Skeletal muscle tissue (tissue), 4 donors: ENCODE measurements around the gene NACC2. TPM values are rescaled to one million over a fixed set of nuclear protein-coding genes. Genes with fewer than 3 reads are reported as not detected.
"Not testable (repeated sequence)": the region's sequence is repeated elsewhere in the genome, so short reads cannot be mapped to it uniquely, and the experiment has no call there.

Experiments
- H3K27ac ChIP-seq: one replicate; pipeline ENCODE4 v1.7.0; 2013; ENCODE audit warnings: mild to moderate bottlenecking, low read depth, low read length, inconsistent platforms
- H3K27me3 ChIP-seq, 3 donors: one replicate each; pipeline ENCODE4 v1.7.0; 2013; ENCODE audit warnings: low read length in 3 of 3; ENCODE audit not compliant: control insufficient read depth in 3 of 3, insufficient read depth in 3 of 3
- H3K36me3 ChIP-seq, 3 donors: one replicate each; pipeline ENCODE4 v1.7.0; 2013; ENCODE audit warnings: low read length in 3 of 3; ENCODE audit not compliant: control insufficient read depth in 3 of 3, insufficient read depth in 3 of 3
- H3K4me1 ChIP-seq, 3 donors: one replicate each; pipeline ENCODE4 v1.7.0; 2013; ENCODE audit warnings: low read length in 3 of 3, mild to moderate bottlenecking in 3 of 3; ENCODE audit not compliant: control insufficient read depth in 3 of 3, insufficient read depth in 3 of 3
- H3K4me3 ChIP-seq, 3 donors: one replicate each; pipeline ENCODE4 v1.7.0; 2013; ENCODE audit warnings: low read length in 3 of 3
- H3K9ac ChIP-seq, 3 donors: one replicate each; pipeline ENCODE4 v1.7.0; 2013; ENCODE audit warnings: low read length in 3 of 3, mild to moderate bottlenecking in 3 of 3, moderate library complexity in 2 of 3, low read depth in 1 of 3
- H3K9me3 ChIP-seq, 3 donors: one replicate each; pipeline ENCODE4 v1.7.0; 2013; ENCODE audit warnings: low read length in 3 of 3; ENCODE audit not compliant: control insufficient read depth in 3 of 3
- total RNA-seq: library from RNA; depleted of rRNA; stranded (reverse); fragments of >200 nt; gene quantifications from one replicate; pipeline ENCODE4 v1.2.3, GENCODE V29; 2014
- donor health status: Osteomylitis.

NACC2 gene
- total RNA-seq, 1 donor from 2014 or later = 7.3 TPM

GRCh38 chr9:136104488-136104800, 9.4 kb upstream of the NACC2 start:
- peaks cover 32 to 60% (median 45%) of the 10 kb centered on the region in 3 donors for H3K4me1 ChIP-seq
- no peak overlapping the region for H3K27ac ChIP-seq
- H3K4me3 ChIP-seq = no peak overlapping the region
- H3K27me3 ChIP-seq = peaks cover 0 to 21% (median 8%) of the 10 kb centered on the region in 3 donors
- H3K9ac ChIP-seq = peak overlapping the region in 1 of 3 donors; percentile 23
- no peaks in the 10 kb centered on the region for H3K36me3 ChIP-seq
- H3K9me3 ChIP-seq = no peaks in the 10 kb centered on the region

DNA sequence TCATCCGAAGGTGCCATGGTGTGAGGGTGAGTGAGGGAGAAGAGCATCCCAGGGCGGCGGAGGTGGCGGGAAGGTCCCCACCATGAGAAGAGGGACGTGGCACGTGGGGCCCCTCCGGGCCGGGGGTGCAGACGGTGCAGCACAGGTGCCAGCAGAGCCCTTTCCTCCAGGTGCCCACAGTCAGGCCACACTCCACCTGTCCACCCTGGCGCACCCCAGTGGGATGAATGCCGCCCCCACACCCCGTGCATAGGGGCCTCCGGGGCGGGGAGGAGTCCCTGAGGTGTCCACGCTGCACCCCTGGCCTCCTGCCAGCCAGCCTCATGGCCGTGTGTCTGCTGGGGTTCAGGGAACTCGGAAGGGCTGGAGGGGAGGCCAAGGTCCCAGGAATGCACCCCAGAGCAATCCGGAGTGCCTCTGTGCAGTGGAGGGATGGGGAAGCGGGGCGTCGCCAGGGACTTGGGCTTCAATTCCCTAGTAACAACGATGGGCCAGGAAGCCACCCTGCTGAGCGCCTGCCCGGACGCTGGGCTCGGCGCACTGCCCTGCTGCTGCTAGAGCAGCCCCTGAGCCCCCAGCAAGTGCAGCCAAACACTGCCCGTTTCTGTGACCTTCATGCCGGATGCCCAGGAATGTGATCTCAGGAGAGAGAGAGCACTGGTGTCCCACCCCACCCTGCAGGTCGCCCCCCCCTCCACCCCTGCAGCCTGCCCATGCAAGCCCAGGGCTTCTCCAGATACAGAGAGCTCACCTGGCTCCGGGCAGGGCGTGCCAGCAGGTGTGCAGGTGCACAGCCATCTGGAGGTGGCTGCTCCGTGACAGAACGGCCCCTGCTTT, 8.8 kb upstream of the NACC2 start:
- Histone ChIP-seq H3K27me3 (peaks cover 0 to 21% (median 10%) of the 10 kb centered on the region in 3 donors), H3K9ac (no peak overlapping the region), H3K4me1 (peaks cover 27 to 57% (median 40%) of the 10 kb centered on the region in 3 donors), H3K4me3 (no peak overlapping the region), H3K27ac (no peak overlapping the region), H3K9me3 (no peaks in the 10 kb centered on the region), H3K36me3 (no peaks in the 10 kb centered on the region)

DNA sequence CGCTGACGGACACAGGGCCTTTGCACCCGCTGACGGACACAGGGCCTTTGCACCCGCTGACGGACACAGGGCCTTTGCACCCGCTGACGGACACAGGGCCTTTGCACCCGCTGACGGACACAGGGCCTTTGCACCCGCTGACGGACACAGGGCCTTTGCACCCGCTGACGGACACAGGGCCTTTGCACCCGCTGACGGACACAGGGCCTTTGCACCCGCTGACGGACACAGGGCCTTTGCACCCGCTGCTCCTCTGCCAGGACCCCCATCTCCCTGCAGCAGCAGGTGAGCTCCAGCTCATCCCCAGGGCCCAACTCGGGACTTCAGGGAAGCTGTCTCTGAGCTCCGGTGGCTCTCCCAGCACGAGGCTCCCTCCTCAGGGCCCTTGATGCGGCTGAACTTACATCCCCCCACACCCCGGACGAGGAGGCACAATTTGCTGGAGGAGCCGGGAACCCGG, 6.6 kb upstream of the NACC2 start:
- Histone ChIP-seq H3K4me1 (peaks cover 25 to 41% (median 26%) of the 10 kb centered on the region in 3 donors), H3K27me3 (peaks cover 0 to 21% (median 16%) of the 10 kb centered on the region in 3 donors)
- not testable (repeated sequence) for H3K9me3 ChIP-seq, H3K36me3 ChIP-seq, H3K9ac ChIP-seq, H3K27ac ChIP-seq, H3K4me3 ChIP-seq

DNA sequence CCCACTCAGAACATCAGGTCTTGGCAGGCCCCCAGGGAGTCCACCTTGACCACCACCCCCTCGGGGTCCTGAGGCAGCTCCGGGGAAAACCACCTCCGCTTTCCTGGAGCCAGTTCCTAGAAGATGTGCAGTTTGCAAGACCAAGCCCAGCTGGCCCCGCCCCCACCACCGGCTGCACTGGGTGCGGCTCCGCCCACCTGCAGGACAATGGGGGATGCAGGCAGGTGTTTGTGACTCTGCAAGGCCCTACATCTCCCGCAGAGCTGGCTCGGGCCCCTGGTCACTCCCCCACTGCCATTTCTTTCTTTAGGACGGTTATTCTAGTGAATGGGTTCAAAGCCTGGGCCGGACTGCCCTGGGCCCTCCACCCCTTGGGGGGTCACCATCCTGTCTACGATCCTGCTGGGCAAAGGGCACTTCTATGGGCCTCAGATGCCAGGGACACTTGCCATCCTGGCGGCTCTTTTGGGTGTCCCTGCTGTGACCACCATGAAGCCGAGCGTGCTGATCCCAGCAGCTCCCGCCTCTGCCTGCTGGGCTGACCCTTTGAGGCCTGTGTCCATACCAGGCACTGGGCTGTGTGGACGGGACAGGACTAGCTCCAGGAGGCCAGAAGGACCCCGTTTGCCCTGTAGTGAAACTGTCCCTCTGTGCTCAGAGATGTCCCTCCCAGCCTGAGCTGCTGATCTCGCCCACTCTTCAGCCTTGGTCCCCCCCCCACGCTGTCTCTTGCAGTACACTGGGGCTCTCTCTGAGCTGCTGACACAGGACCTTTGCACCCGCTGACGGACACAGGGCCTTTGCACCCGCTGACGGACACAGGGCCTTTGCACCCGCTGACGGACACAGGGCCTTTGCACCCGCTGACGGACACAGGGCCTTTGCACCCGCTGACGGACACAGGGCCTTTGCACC, 5.9 kb upstream of the NACC2 start:
- Histone ChIP-seq H3K27ac (no peak overlapping the region), H3K4me1 (peaks cover 25 to 39% (median 26%) of the 10 kb centered on the region in 3 donors), H3K4me3 (no peak overlapping the region), H3K9me3 (no peaks in the 10 kb centered on the region), H3K27me3 (peaks cover 0 to 21% (median 16%) of the 10 kb centered on the region in 3 donors), H3K9ac (no peak overlapping the region), H3K36me3 (no peaks in the 10 kb centered on the region)

- peaks cover 0 to 19% (median 16%) of the 10 kb centered on the region in 3 donors for H3K27me3 ChIP-seq
- H3K9ac ChIP-seq = no peak overlapping the region
- no peak overlapping the region for H3K27ac ChIP-seq
Measured at GRCh38 chr9:136099542-136099941, 4.5 kb upstream of the NACC2 start.

GRCh38 chr9:136098844-136099243, 3.8 kb upstream of the NACC2 start:
- no peak overlapping the region for H3K9ac ChIP-seq
- no peak overlapping the region for H3K4me3 ChIP-seq
- H3K4me1 ChIP-seq = peaks cover 14 to 25% (median 14%) of the 10 kb centered on the region in 3 donors
- no peaks in the 10 kb centered on the region for H3K9me3 ChIP-seq
- H3K36me3 ChIP-seq = no peaks in the 10 kb centered on the region
- peaks cover 0 to 16% (median 14%) of the 10 kb centered on the region in 3 donors for H3K27me3 ChIP-seq
- no peak overlapping the region for H3K27ac ChIP-seq

More at GRCh38 chr9:136099542-136099941, 4.5 kb upstream of the NACC2 start:
- Histone ChIP-seq H3K4me3 (no peak overlapping the region), H3K4me1 (peaks cover 14 to 29% (median 16%) of the 10 kb centered on the region in 3 donors), H3K36me3 (no peaks in the 10 kb centered on the region), H3K9me3 (no peaks in the 10 kb centered on the region)

DNA sequence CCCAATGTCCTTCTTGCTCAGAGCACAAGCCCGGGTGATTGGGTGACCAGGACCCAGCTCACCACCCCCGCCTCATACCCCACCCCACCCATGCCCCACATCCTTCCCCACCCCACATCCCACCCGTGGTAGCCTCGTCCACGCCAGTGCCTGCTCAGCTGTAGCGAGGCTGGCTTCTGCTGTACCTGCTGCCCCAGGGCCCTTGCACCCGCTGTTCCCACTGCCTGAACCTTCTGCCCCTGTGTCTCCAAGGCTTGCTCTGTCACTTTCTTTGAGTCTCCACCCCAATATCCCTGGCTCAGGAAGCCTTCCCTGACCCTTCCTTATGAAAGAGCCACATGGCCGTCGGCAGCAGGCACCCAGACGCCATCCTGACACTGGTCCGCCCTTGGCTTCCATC, 3.1 kb upstream of the NACC2 start:
- Histone ChIP-seq H3K9ac (peak overlapping the region in 1 of 3 donors; percentile 33), H3K4me3 (no peak overlapping the region), H3K27ac (no peak overlapping the region), H3K27me3 (peaks cover 0 to 16% (median 8%) of the 10 kb centered on the region in 3 donors), H3K36me3 (no peaks in the 10 kb centered on the region), H3K9me3 (no peaks in the 10 kb centered on the region), H3K4me1 (peaks cover 17 to 25% (median 17%) of the 10 kb centered on the region in 3 donors)

- Histone ChIP-seq H3K4me3 (peak overlapping the region in 2 of 3 donors; percentile 62 to 78), H3K36me3 (peaks cover 0 to 9% (median 0%) of the 10 kb centered on the region in 3 donors), H3K9ac (peak overlapping the region; percentile 71 to 94 (median 76)), H3K9me3 (no peaks in the 10 kb centered on the region), H3K27ac (peak overlapping the region; percentile 80), H3K27me3 (peaks cover 0 to 14% (median 6%) of the 10 kb centered on the region in 3 donors), H3K4me1 (peaks cover 33 to 40% (median 34%) of the 10 kb centered on the region in 3 donors)
Measured at GRCh38 chr9:136096505-136097001, 1.5 kb upstream of the NACC2 start.

DNA sequence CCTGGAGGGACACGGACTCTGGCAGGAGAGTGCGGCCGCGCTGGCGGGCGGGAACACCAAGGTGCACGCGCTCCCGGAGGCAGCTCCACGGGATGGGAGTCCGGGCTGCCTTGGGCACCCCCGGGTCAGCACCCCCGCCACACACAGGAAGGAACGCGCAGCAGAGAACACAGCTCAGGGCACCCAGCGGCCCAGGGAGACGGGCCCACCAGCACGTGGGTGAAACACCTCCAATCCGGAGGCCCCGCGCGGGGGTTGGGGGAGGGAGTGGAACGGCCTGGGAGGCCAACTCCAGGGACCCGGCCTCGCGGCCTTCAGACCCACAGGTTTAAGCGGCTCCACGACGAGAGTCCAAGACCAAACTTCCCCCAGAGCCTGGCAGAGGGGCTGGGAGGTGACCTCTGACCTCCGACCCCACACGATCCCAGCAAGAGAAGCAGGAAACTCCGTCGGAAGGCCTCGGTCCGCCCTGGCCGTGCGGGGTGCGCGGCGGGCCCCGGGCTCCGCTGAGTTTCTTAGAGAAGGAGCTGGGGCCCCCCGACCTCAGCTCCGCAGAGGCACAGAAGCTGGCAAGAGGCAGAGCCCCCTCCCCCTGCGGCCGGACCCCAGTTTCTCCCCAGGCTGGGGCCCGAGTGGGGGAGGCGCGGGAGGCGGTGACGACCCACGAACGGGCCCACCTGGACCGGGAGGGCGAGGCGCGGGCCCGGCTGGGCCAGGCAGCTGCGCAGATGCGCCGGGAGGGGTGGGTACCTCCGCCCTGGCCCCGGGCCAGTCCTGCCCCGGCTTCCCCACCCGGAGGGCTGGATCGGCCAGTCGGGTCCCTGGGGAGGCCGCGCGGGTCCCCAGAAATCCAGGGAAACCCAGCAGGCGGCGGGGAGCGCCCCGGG, 851 bp downstream of the NACC2 start:
- H3K4me3 ChIP-seq = peak overlapping the region; percentile 72 to 76 (median 73)
- peaks cover 0 to 9% (median 0%) of the 10 kb centered on the region in 3 donors for H3K36me3 ChIP-seq
- no peaks in the 10 kb centered on the region for H3K9me3 ChIP-seq
- peaks cover 0 to 8% (median 0%) of the 10 kb centered on the region in 3 donors for H3K27me3 ChIP-seq
- H3K9ac ChIP-seq = peak overlapping the region; percentile 88 to 94 (median 94)
- peak overlapping the region; percentile 96 for H3K27ac ChIP-seq
- H3K4me1 ChIP-seq = peaks cover 52 to 61% (median 55%) of the 10 kb centered on the region in 3 donors
